Ramos (cell line): ENCODE results near the gene KLHDC8B.
"Not testable (repeated sequence)": the region's sequence is repeated elsewhere in the genome, so short reads cannot be mapped to it uniquely, and the experiment has no call there.

Experiments
- in situ Hi-C: fragments of 300-500 bp; cut with MboI; formaldehyde crosslinking; loops from one replicate; pipeline ENCODE4 v1.14.3; 2022; ENCODE audit warnings: low sequenced_read_pairs; ENCODE audit not compliant: unreplicated experiment

Gene KLHDC8B

GRCh38 chr3:49180116-49180515 lies 8.7 kb downstream of the KLHDC8B start:
- in situ Hi-C loops: no loop called here

GRCh38 chr3:49181351-49181750 lies 10.0 kb downstream of the KLHDC8B start:
- in situ Hi-C loops: no loop called here

- in situ Hi-C loops: no loop called here
These were observed 11.3 kb downstream of the KLHDC8B start for GRCh38 chr3:49182682-49183081.

- in situ Hi-C loops: no loop called here
These were observed 12.5 kb downstream of the KLHDC8B start for GRCh38 chr3:49183873-49184272.

GRCh38 chr3:49191741-49192140 lies 20.3 kb downstream of the KLHDC8B start:
- in situ Hi-C loops: no loop called here

- in situ Hi-C loops: no loop called here
These were observed 26.8 kb downstream of the KLHDC8B start for GRCh38 chr3:49198161-49198560.

- in situ Hi-C loops: no loop called here
These were observed 27.3 kb downstream of the KLHDC8B start for GRCh38 chr3:49198611-49199230.

- in situ Hi-C loops: no loop called here
These were observed 28.0 kb downstream of the KLHDC8B start for GRCh38 chr3:49199239-49199899.

- in situ Hi-C loops: no loop called here
These were observed 28.5 kb downstream of the KLHDC8B start for GRCh38 chr3:49199900-49200281.

GRCh38 chr3:49213541-49213943 lies 42.1 kb downstream of the KLHDC8B start:
- in situ Hi-C loops: no loop called here

GRCh38 chr3:49213998-49214397 lies 42.6 kb downstream of the KLHDC8B start:
- in situ Hi-C loops: no loop called here

GRCh38 chr3:49216687-49217086 lies 45.3 kb downstream of the KLHDC8B start:
- in situ Hi-C loops: not testable (repeated sequence)

GRCh38 chr3:49217108-49217507 lies 45.7 kb downstream of the KLHDC8B start:
- in situ Hi-C loops: not testable (repeated sequence)

- in situ Hi-C loops: no loop called here
These were observed 46.5 kb downstream of the KLHDC8B start for GRCh38 chr3:49217688-49218470.

GRCh38 chr3:49218471-49218989 lies 47.1 kb downstream of the KLHDC8B start:
- in situ Hi-C loops: not testable (repeated sequence)

- in situ Hi-C loops: no loop called here
These were observed 47.7 kb downstream of the KLHDC8B start for GRCh38 chr3:49219132-49219531.

- in situ Hi-C loops: not testable (repeated sequence)
These were observed 49.7 kb downstream of the KLHDC8B start for GRCh38 chr3:49220985-49221563.

- in situ Hi-C loops: no loop called here
These were observed 50.6 kb downstream of the KLHDC8B start for GRCh38 chr3:49222002-49222401.
